HCT116 (cell line): ENCODE data around the gene ACKR3. TPM values are rescaled to one million over a fixed set of nuclear protein-coding genes. Genes with fewer than 3 reads are reported as not detected.

Experiments used
- ATAC-seq: fragments of 200-7000 bp; cut with Tn5 transposase; 2 replicates; pipeline ENCODE4 v1.9.1; 2020; ENCODE audit warnings: mild to moderate bottlenecking, moderate library complexity
- BruUV-seq: library from RNA; stranded (reverse); fragments of 400-500 nt; replicated peaks from 2 replicates; lab custom pipeline; 2021; lab: Mats Ljungman, UMichigan
- CTCF ChIA-PET: fragments of 300-600 bp; sonication (Branson Sonifier 250); formaldehyde crosslinking; loops from one replicate; lab custom pipeline; 2021; ENCODE audit warnings: antibody characterized with exemption; lab: Charles Lee
- POLR2A ChIA-PET: fragments of 300-600, 350-600 bp; sonication (Branson Sonifier 250); formaldehyde crosslinking; loops from one replicate; lab custom pipeline; 2021; ENCODE audit warnings: antibody characterized with exemption; lab: Charles Lee
- RAD21 ChIA-PET, 2 experiments: fragments of 300-600 bp; sonication (Branson Sonifier 250); formaldehyde crosslinking; loops; one replicate each; lab custom pipeline; 2023; ENCODE audit warnings: low total read pairs in 2 of 2; ENCODE audit not compliant: uncharacterized antibody in 2 of 2, unreplicated experiment in 2 of 2, low non-redundant PET in 1 of 2; lab: Charles Lee
- DNase-seq: peaks from one replicate; pipeline ENCODE4 v3.0.0-alpha.2; 2010; ENCODE audit warnings: low read depth, low spot score
- H2AFZ ChIP-seq: fragments of 200-600 bp; shearing (Covaris generic), sonication (generic); 2 replicates; pipeline ENCODE4 v1.6.1; 2017; ENCODE audit warnings: low read depth, mixed run types, mixed read lengths, antibody characterized with exemption, low read length; ENCODE audit not compliant: poor library complexity, severe bottlenecking
- H3K27ac ChIP-seq: 2 replicates; pipeline ENCODE4 v1.5.1; 2012; ENCODE audit warnings: low read depth, low read length
- H3K27me3 ChIP-seq: fragments of 200-600 bp; sonication (generic); 2 replicates; pipeline ENCODE4 v1.6.1; 2016; ENCODE audit warnings: mixed run types, low read length, mixed read lengths; ENCODE audit not compliant: insufficient read depth
- H3K36me3 ChIP-seq, 2 experiments: fragments of 200-500 bp in 1 of 2; fragments of 200-600 bp in 1 of 2; sonication (Bioruptor generic) in 1 of 2; sonication (generic) in 1 of 2; 2 replicates each; pipeline versions ENCODE4 v1.5.1 to v1.6.1; 2014 to 2016; ENCODE audit warnings: low read length in 2 of 2, inconsistent platforms in 1 of 2, mixed read lengths in 1 of 2, mixed run types in 1 of 2; ENCODE audit not compliant: insufficient read depth in 2 of 2, control insufficient read depth in 1 of 2
- H3K4me1 ChIP-seq, 2 experiments: fragments of 200-600 bp in 1 of 2; sonication (generic) in 1 of 2; 2 replicates each; pipeline versions ENCODE4 v1.5.1 to v1.6.1; 2012 to 2017; ENCODE audit warnings: low read length in 2 of 2, inconsistent platforms in 1 of 2, mild to moderate bottlenecking in 1 of 2, mixed read lengths in 1 of 2, mixed run types in 1 of 2, moderate library complexity in 1 of 2; ENCODE audit not compliant: insufficient read depth in 2 of 2, control insufficient read depth in 1 of 2
- H3K4me2 ChIP-seq: fragments of 200-600 bp; sonication (generic); 2 replicates; pipeline ENCODE4 v1.6.1; 2017; ENCODE audit warnings: mixed run types, low read length, mixed read lengths
- H3K4me3 ChIP-seq, 2 experiments: fragments of 200-600 bp in 1 of 2; sonication (generic) in 1 of 2; replicated peaks in 1 of 2; 2 replicates each; pipeline ENCODE4 v1.5.1; 2011 to 2016; ENCODE audit warnings: low read length in 2 of 2, control low read depth in 1 of 2, low read depth in 1 of 2, mild to moderate bottlenecking in 1 of 2, mixed read lengths in 1 of 2, mixed run types in 1 of 2
- H3K79me2 ChIP-seq: fragments of 200-600 bp; sonication (generic); 2 replicates; pipeline ENCODE4 v1.6.1; 2017; ENCODE audit warnings: mild to moderate bottlenecking, mixed run types, low read length, moderate library complexity, mixed read lengths; ENCODE audit not compliant: insufficient read depth
- H3K9ac ChIP-seq: fragments of 200-600 bp; sonication (generic); 2 replicates; pipeline ENCODE4 v1.6.1; 2016; ENCODE audit warnings: low read length, mixed read lengths
- H3K9me2 ChIP-seq: fragments of 200-600 bp; sonication (generic), shearing (Covaris generic); 2 replicates; pipeline ENCODE4 v1.6.1; 2017; ENCODE audit warnings: mixed run types, mild to moderate bottlenecking, moderate library complexity; ENCODE audit not compliant: insufficient read depth
- H3K9me3 ChIP-seq, 2 experiments: fragments of 200-500 bp in 1 of 2; fragments of 200-600 bp in 1 of 2; sonication (Bioruptor generic) in 1 of 2; sonication (generic) in 1 of 2; 2 replicates each; pipeline ENCODE4 v1.6.1; 2014 to 2017; ENCODE audit warnings: low read length in 2 of 2, mixed read lengths in 2 of 2, inconsistent platforms in 1 of 2, low read depth in 1 of 2, mild to moderate bottlenecking in 1 of 2, mixed run types in 1 of 2, moderate library complexity in 1 of 2; ENCODE audit not compliant: control insufficient read depth in 1 of 2, insufficient read depth in 1 of 2
- H4K20me1 ChIP-seq: fragments of 200-600 bp; sonication (generic), shearing (Covaris generic); 2 replicates; pipeline ENCODE4 v1.6.1; 2017; ENCODE audit warnings: mixed run types, mild to moderate bottlenecking, moderate library complexity; ENCODE audit not compliant: insufficient read depth
- ATF3 ChIP-seq: IDR thresholded peaks from 2 replicates; pipeline ENCODE4 v1.6.1; 2012
- CEBPB ChIP-seq: IDR thresholded peaks from 2 replicates; pipeline ENCODE4 v1.6.1; 2012; ENCODE audit warnings: low read depth
- CTCF ChIP-seq, 3 experiments: fragments of 200-600 bp in 1 of 3; sonication (generic) in 1 of 3; IDR thresholded peaks in 2 of 3; conservative IDR thresholded peaks in 1 of 3; 2 replicates each; pipeline ENCODE4 v1.5.1; 2012 to 2017; ENCODE audit warnings: low read depth in 2 of 3, low read length in 2 of 3, antibody characterized with exemption in 1 of 3, borderline replicate concordance in 1 of 3, control low read depth in 1 of 3, mild to moderate bottlenecking in 1 of 3, mixed read lengths in 1 of 3, mixed run types in 1 of 3, moderate library complexity in 1 of 3; ENCODE audit not compliant: insufficient read depth in 1 of 3
- EGR1 ChIP-seq: IDR thresholded peaks from 2 replicates; pipeline ENCODE4 v1.6.1; 2012; ENCODE audit warnings: low read depth
- EZH2 ChIP-seq: fragments of 200-600 bp; sonication (generic); IDR thresholded peaks from 2 replicates; pipeline ENCODE4 v1.6.1; 2017; ENCODE audit warnings: antibody characterized with exemption, mixed run types
- EZH2phosphoT487 ChIP-seq: fragments of 200-600 bp; IDR thresholded peaks from 2 replicates; pipeline ENCODE4 v1.6.1; 2018; ENCODE audit warnings: antibody characterized with exemption, borderline replicate concordance
- FOSL1 ChIP-seq: IDR thresholded peaks from 2 replicates; pipeline ENCODE4 v1.6.1; 2012; ENCODE audit warnings: low read depth
- POLR2AphosphoS5 ChIP-seq: IDR thresholded peaks from 2 replicates; pipeline ENCODE4 v1.6.1; 2011; ENCODE audit warnings: mild to moderate bottlenecking, low read depth, low read length, moderate library complexity
- RAD21 ChIP-seq: IDR thresholded peaks from 2 replicates; pipeline ENCODE4 v1.6.1; 2012; ENCODE audit warnings: low read depth, mild to moderate bottlenecking
- SP1 ChIP-seq: IDR thresholded peaks from 2 replicates; pipeline ENCODE4 v1.6.1; 2012; ENCODE audit warnings: low read depth
- SRF ChIP-seq: IDR thresholded peaks from 2 replicates; pipeline ENCODE4 v1.6.1; 2012; ENCODE audit warnings: low read depth
- TCF7L2 ChIP-seq: IDR thresholded peaks from 2 replicates; pipeline ENCODE4 v1.7.0; 2011; ENCODE audit warnings: borderline replicate concordance, inconsistent platforms; ENCODE audit not compliant: insufficient read depth, insufficient read length; ENCODE audit errors: extremely low read depth
- YY1 ChIP-seq: IDR thresholded peaks from 2 replicates; pipeline ENCODE4 v1.6.1; 2011; ENCODE audit warnings: low read length, low read depth, moderate library complexity, mild to moderate bottlenecking; ENCODE audit not compliant: insufficient replicate concordance; ENCODE audit errors: extremely low read depth
- ZFX ChIP-seq: fragments of 450-650 bp; IDR thresholded peaks from 2 replicates; pipeline ENCODE4 v1.6.1; 2017
- ZNF274 ChIP-seq: fragments of 200-500 bp; sonication (Bioruptor generic); IDR thresholded peaks from 2 replicates; pipeline ENCODE4 v1.6.1; 2014; ENCODE audit warnings: mild to moderate bottlenecking, low read depth, low read length, inconsistent platforms
- intact Hi-C: fragments of 100-400 bp; cut with micrococcal nuclease; formaldehyde crosslinking; loops from 2 replicates; pipeline ENCODE4 v1.10.0; 2022
- total RNA-seq: library from RNA; stranded (reverse); gene quantifications from one replicate; pipeline ENCODE4 v1.2.1, GENCODE V29; 2021; ENCODE audit not compliant: unreplicated experiment
- TF ChIP-seq, protein P1 (sequence below): IDR thresholded peaks from 2 replicates; pipeline ENCODE4 v1.6.1; 2011; ENCODE audit warnings: mild to moderate bottlenecking, low read length, moderate library complexity; ENCODE audit not compliant: insufficient replicate concordance; ENCODE audit errors: extremely low read depth

ACKR3 gene
- total RNA-seq, 1 experiment from 2014 or later = 0.20 TPM

DNA sequence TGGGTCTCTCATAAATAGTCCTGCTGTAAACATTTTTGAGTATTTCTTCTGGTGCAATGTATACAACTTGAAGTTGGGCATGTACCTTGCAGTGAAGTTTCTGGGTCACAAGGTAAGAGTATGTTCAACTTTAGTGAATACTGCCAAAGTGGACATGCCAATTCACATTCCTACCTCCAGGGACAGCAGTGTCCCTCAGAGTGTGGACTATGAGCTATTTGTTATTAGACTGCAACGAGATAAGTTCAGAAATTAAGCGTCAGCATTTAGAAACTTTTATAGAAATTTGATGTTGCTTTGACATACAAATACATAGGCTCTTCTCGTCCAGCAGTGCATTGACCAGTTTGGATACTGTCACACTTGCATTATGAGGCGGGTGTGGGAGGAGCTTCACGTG lies 7.2 kb upstream of the ACKR3 start:
- POLR2A ChIA-PET = interaction anchor here (0.7 kb wide), 1 partner anchor 9 kb away, joined by 3 read pairs; no protein-coding TSS in a partner anchor
- Histone ChIP-seq H3K9me3 (no peaks in the 10 kb centered on the region), H3K9ac (no peak overlapping the region), H3K27ac (no peak overlapping the region), H3K79me2 (no peaks in the 10 kb centered on the region), H3K27me3 (0 out of 2 replicates have a peak, but pooled peaks cover 4% of the 10 kb centered on the region), H3K9me2 (no peaks in the 10 kb centered on the region), H2AFZ (peak overlapping the region; percentile 49), H4K20me1 (no peaks in the 10 kb centered on the region), H3K4me1 (no peaks in the 10 kb centered on the region), H3K4me2 (peak overlapping the region; percentile 19; the same call in 1 of the 2 replicates), H3K4me3 (no peak overlapping the region), H3K36me3 (no peaks in the 10 kb centered on the region)
- BruUV-seq = no TSS peak
- TF ChIP-seq CTCF (IDR thresholded peaks at IDR 0.05 in 2 of 3, conservative IDR thresholded peaks at IDR 0.05 in 1 of 3; ENCODE audit: borderline replicate concordance in 1 of 3, insufficient read depth in 1 of 3, low read depth in 2 of 3, low read length in 2 of 3) (peak; percentile 30 to 94 (median 86); a peak in 5 of 6 replicates), CEBPB (no peak), EZH2phosphoT487 (no peak), POLR2AphosphoS5 (no peak), YY1 (no peak), RAD21 (peak; percentile 51), SP1 (no peak), ZNF274 (no peak), EGR1 (no peak), TCF7L2 (no peak), FOSL1 (no peak), EZH2 (no peak), SRF (no peak), ATF3 (no peak), ZFX (no peak)
- TF ChIP-seq, protein P1, sequence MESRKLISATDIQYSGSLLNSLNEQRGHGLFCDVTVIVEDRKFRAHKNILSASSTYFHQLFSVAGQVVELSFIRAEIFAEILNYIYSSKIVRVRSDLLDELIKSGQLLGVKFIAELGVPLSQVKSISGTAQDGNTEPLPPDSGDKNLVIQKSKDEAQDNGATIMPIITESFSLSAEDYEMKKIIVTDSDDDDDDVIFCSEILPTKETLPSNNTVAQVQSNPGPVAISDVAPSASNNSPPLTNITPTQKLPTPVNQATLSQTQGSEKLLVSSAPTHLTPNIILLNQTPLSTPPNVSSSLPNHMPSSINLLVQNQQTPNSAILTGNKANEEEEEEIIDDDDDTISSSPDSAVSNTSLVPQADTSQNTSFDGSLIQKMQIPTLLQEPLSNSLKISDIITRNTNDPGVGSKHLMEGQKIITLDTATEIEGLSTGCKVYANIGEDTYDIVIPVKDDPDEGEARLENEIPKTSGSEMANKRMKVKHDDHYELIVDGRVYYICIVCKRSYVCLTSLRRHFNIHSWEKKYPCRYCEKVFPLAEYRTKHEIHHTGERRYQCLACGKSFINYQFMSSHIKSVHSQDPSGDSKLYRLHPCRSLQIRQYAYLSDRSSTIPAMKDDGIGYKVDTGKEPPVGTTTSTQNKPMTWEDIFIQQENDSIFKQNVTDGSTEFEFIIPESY = no peak
- peak; percentile 89 for ATAC-seq
- intact Hi-C loops = no loop called here
- RAD21 ChIA-PET = no interaction called here
- CTCF ChIA-PET = interaction anchor here (0.5 to 1.2 kb wide), 9 partner anchors 9 to 465 kb away, joined by 3 to 8 read pairs (median 4); no protein-coding TSS in a partner anchor
- DNase-seq = peak; percentile 41
